ENCODE data around the gene CREBL2.
A peak's percentile ranks its signal among the peaks of the same experiment; 100 is the strongest.

- TF ChIP-seq POLR2A (IDR thresholded peaks at IDR 0.05; ENCODE audit: low read depth, low read length) (no peak), TAF1 (IDR thresholded peaks at IDR 0.05; ENCODE audit: low read depth, low read length) (no peak), POLR2AphosphoS5 (IDR thresholded peaks at IDR 0.05; ENCODE audit: low read depth, low read length) (no peak), PAX5 (IDR thresholded peaks at IDR 0.05; ENCODE audit: insufficient read depth, low read length, severe bottlenecking) (peak; percentile 37), SPI1 (IDR thresholded peaks at IDR 0.05; ENCODE audit: low read depth, low read length) (no peak), POU2F2 (IDR thresholded peaks at IDR 0.05; ENCODE audit: low read depth, low read length) (no peak)
Observed at GRCh38 chr12:12693111-12693671, 81.5 kb downstream of the CREBL2 start.
